GM19328 (cell line): ENCODE data around the gene WDR90.

ENCODE experiments used
- ATAC-seq: cut with Tn5 transposase; IDR thresholded peaks from one replicate; pipeline ENCODE4 v1.9.1; 2021; ENCODE audit warnings: mild to moderate bottlenecking, moderate library complexity; ENCODE audit not compliant: unreplicated experiment

Gene WDR90

DNA sequence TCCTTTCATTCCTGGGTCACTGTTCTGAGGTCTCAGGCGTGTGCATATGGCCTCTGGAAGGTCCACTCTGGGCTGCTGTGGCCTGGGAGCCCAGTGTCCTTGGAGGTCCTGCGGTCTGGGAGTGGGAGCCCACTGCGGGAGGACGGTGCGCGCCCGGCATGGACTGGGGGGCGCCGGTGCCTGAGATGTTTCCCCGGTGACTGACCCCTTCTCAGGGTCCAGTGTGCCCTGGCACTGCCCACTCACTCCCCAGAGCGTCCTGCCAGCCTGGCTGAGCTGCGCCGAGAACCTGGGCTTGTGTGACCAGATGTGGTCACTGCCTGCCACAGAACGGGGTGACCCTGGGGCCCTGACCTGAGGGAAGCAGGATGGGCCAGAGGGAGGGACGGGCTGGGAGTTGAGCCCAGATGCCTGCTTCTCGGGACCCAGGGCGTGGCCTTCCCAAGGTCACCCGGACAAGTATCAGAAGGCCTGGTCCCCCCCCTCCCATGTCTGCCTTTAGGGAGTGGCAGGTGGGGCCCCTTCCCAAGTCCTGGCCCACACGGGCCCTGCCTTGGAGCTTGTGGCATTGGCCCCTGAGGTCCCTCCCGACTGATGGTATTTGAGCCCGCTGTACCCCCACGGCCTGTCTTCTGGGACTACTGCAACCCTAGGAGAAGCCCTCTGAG lies 25.2 kb downstream of the WDR90 start:
- ATAC-seq, result no peak

- ATAC-seq, result no peak
Measured at GRCh38 chr16:674968-675883, 26.1 kb downstream of the WDR90 start, which contains the start of gene RHBDL1. Gene RHBDL1, plus strand, starts transcription at chr16:675671. Its CDS starts 120 bp downstream, at chr16:675791.

DNA sequence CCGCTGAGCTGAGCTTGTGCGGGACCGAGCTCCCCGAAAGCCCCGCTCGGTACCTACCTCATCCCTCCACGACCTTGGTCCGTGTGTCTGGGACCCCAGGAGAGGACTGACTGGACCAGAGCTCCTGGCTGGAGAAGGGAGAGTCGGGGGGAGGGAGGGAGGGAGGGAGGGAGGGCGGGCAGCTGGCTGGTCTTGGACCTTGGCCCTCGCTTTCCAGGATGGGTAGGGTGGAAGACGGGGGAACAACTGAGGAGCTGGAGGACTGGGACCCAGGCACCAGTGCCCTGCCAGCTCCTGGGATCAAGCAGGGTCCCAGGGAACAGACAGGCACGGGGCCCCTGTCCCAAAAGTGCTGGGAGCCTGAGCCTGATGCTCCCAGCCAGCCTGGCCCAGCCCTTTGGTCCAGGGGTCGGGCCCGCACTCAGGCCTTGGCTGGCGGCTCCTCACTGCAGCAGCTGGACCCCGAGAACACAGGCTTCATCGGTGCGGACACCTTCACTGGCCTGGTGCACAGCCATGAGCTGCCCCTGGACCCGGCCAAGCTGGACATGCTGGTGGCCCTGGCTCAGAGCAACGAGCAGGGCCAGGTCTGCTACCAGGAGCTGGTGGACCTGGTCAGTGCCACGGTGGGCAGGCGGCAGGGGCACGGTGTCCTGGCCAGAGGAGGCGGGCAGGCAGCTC lies 26.9 kb downstream of the WDR90 start:
- no peak for ATAC-seq

DNA sequence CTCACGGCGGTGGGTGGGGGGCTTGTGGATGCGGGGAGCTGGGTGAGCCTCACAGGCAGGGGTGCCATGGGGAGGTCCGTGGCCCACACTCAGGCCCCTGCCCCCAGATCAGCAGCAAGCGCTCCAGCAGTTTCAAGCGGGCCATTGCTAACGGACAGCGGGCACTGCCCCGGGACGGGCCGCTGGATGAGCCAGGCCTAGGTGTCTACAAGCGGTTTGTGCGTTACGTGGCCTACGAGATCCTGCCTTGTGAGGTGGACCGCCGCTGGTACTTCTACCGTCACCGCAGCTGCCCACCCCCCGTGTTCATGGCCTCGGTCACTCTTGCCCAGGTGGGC lies 27.4 kb downstream of the WDR90 start:
- ATAC-seq, result no peak

DNA sequence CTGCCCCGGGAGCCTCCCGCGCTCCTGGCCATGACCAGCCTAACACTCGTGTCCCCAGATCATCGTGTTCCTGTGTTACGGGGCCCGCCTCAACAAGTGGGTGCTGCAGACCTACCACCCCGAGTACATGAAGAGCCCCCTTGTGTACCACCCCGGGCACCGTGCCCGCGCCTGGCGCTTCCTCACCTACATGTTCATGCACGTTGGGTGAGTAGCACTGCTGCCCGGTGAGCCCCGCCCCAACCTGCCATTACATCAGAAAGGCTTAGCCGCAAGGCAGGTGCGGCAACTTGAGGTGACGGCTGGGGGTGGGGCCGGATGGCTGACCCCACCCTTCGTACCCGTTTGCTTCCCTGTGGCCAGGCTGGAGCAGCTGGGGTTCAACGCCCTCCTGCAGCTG lies 27.7 kb downstream of the WDR90 start:
- no peak for ATAC-seq

GRCh38 chr16:677316-678190 lies 28.4 kb downstream of the WDR90 start:
- ATAC-seq, result no peak

GRCh38 chr16:678209-678857 lies 29.2 kb downstream of the WDR90 start:
- no peak for ATAC-seq

DNA sequence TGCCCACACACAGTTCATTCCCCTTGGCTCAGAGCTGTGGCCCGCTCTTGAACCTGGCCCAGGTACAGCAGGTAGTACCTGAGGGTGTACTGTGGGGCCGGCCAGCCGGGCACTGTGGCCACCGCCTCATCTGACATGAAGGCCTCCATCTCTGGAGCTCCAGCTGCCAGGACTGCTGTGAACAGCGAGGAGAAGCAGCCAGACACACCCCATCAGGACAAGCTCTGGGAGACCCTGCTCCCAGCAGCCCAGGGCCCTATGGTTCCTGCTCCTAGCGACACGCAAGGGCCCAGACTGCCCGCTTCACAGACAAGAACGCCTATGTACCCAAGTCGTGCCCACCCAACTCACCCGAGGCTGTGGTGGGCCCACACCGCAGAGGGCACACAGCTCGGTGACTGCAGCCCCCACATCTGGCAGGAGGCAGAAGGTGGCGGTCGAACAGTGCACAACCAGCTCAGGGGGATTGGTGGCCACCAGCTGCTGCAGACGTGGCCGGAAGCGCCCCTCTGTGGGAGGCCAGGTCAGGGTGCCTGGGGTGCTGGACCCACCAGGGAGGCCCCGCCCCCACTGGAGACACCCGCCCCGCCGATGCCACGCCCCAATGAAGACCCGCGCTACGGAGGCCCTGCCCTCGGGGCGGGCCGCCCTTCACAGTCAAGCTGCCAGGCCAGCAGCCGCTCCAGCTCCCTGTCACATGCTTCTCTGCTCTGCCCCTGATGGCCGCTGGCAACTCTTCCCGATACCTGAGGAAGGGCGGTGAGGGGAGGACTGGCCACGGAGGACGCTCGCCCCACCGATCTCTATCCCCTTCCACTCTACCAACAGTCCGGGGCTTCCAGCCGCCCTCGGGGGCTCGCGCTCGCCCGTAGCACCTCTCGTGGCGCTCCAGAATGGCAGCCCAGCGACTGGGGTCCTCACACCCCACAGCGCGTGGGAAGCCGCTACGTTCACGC lies 30.0 kb downstream of the WDR90 start:
- ATAC-seq, result no peak

- no peak for ATAC-seq
Measured at GRCh38 chr16:679814-680624, 30.9 kb downstream of the WDR90 start, which contains the start of gene STUB1. Gene STUB1, plus strand, starts transcription at chr16:680410. Its CDS starts 116 bp downstream, at chr16:680526.

DNA sequence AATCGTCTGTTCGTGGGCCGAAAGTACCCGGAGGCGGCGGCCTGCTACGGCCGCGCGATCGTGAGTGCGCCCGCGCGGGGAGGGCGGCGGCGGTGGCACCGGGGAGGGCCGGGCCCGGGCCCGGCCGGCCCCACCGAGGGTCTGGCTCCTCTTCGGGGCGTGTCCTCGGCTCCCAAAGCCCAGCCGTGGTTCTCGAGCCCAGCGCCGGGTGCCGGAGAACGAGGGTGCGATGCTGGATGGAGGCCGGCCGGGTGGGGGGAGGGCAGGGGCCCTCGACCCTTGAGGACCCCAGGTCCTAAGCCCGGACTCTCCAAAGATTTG lies 31.4 kb downstream of the WDR90 start:
- ATAC-seq, result no peak

DNA sequence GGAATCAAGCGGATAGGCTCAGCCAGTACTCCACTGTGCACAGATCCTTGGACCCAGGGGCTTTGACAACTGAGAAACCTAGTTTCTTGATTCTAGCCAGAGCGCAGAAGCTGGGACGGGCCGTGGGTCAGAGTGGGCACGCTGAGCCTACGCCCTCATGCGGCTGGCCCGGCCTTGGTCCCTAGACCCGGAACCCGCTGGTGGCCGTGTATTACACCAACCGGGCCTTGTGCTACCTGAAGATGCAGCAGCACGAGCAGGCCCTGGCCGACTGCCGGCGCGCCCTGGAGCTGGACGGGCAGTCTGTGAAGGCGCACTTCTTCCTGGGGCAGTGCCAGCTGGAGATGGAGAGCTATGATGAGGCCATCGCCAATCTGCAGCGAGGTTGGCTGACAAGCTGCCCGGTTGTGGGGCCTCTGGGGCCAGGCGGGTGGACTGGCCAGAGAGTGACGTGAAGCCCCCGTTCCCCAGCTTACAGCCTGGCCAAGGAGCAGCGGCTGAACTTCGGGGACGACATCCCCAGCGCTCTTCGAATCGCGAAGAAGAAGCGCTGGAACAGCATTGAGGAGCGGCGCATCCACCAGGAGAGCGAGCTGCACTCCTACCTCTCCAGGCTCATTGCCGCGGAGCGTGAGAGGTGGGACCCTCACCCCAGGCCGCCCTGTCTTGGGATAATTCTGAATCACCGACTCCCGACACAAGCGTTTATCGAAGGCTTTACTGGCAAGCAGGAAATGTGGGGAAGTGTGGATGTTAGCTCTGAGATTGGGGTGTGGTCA lies 32.0 kb downstream of the WDR90 start:
- no peak for ATAC-seq

DNA sequence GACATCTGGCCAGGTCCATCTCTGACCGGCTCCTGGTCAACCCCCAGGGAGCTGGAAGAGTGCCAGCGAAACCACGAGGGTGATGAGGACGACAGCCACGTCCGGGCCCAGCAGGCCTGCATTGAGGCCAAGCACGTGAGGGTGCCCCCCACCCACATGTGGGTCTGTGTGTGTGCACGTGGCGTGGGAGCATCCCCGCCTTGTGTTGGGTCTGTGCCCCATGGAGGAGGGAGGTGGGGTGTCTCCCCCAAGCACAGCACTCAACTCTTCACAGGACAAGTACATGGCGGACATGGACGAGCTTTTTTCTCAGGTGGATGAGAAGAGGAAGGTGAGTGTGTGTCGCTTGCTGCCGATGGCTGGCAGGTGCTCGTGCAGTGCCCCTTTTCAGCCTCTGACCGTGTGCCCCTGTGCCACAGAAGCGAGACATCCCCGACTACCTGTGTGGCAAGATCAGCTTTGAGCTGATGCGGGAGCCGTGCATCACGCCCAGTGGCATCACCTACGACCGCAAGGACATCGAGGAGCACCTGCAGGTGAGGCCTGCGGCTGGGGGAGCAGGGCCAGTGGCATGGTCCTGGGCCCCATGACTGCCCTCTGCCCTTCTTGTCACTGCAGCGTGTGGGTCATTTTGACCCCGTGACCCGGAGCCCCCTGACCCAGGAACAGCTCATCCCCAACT lies 32.7 kb downstream of the WDR90 start:
- no peak for ATAC-seq

DNA sequence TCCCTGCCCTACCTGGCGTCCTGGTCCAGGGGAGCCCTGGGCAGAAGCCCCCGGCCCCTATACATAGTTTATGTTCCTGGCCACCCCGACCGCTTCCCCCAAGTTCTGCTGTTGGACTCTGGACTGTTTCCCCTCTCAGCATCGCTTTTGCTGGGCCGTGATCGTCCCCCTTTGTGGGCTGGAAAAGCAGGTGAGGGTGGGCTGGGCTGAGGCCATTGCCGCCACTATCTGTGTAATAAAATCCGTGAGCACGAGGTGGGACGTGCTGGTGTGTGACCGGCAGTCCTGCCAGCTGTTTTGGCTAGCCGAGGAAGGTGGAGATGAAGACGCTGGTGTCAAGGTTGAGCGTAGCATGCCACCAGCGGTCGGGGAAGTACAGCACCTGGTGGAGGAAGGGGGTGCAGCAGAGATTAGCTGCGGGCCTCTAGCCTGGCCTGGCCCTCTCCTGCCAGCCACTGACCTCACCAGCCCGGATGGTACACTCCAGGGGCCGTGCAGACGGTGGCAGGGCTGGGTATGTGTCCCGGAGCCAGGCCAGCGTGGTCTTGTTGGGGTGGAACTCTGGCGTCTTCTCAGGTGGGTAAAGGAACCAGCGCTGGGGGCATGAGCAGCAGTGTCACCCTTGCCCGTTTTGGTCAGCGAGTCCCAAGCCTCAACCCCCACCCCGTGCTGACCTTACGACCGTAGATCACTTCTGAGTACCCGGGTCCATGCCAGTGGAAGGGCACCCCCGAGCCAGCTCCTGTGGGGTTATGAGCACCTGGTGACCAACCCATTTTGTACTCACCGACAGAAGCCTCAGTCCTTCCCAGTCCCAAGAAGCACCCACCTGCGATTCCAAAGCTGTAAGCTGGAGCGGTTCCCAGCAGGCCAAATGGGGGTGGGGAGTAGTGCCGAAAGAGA lies 33.6 kb downstream of the WDR90 start:
- no peak for ATAC-seq

GRCh38 chr16:683396-684070 lies 34.4 kb downstream of the WDR90 start:
- ATAC-seq, result no peak

DNA sequence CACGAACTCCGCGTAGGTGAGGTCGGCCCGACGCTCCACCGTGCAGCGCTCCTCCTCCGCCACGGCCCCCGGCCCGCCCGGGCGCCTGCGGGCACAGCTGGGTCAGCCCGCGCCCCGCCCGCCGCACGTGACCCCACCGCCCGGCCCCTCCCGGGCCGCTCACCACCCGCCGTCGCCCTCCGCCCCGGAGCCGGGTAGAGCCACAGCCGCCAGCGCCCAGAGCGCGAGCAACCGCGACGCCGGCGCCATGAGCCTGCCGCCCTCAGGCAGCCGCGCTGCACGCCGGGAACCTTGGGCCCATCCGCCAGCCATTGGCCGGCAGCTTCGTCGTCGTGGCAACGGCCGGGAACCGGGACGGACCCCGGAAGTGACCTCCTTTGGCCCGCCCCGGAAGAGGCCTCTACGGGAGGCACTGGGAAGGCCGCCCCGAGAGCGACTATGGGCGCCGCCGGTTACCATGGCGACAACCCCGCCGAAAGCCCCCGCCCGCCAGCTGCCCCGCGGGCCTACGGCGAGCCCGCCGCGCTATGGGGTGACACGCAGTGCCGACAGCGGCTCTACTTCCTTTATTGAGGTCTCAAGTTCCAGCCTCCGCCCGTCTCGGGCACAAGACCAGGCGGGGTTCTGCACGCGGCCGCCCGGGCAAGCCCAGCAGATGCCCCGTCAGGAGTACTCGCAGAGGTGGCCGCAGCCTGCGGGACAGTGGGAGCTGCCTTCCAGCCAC lies 35.1 kb downstream of the WDR90 start, which contains the start of gene JMJD8:
Gene JMJD8, minus strand, starts transcription at position 264 of the 724 bp plus-strand sequence. Its CDS starts 15 bp downstream, at position 249.
- peak; percentile 46 for ATAC-seq
